OCI-LY1 (cell line): Measurements from ENCODE around the gene RTF2.

ENCODE experiments used
- H2AFZ ChIP-seq: fragments of 200-600 bp; sonication (generic), shearing (Covaris generic); 2 replicates; pipeline ENCODE4 v1.6.0; 2014; ENCODE audit warnings: antibody characterized with exemption, mild to moderate bottlenecking, low read length
- H3F3A ChIP-seq: fragments of 200-600 bp; sonication (generic), shearing (Covaris generic); 2 replicates; pipeline ENCODE4 v1.6.0; 2014; ENCODE audit warnings: mild to moderate bottlenecking, antibody characterized with exemption, low read length, moderate library complexity; ENCODE audit not compliant: insufficient read depth
- H3K27ac ChIP-seq: fragments of 200-600 bp; sonication (generic); 2 replicates; pipeline ENCODE4 v1.5.1; 2014; ENCODE audit warnings: low read length, mixed run types, mild to moderate bottlenecking, low read depth; ENCODE audit not compliant: poor library complexity, severe bottlenecking
- H3K27me3 ChIP-seq: fragments of 200-600 bp; sonication (generic); 2 replicates; pipeline ENCODE4 v1.6.0; 2014; ENCODE audit warnings: antibody characterized with exemption, mild to moderate bottlenecking, low read length, moderate library complexity; ENCODE audit not compliant: insufficient read depth
- H3K36me3 ChIP-seq: fragments of 200-600 bp; sonication (generic); 2 replicates; pipeline ENCODE4 v1.6.1; 2014; ENCODE audit warnings: mild to moderate bottlenecking, antibody characterized with exemption, low read length, moderate library complexity, mixed read lengths; ENCODE audit not compliant: insufficient read depth
- H3K4me1 ChIP-seq: fragments of 200-600 bp; sonication (generic); 2 replicates; pipeline ENCODE4 v1.5.1; 2014; ENCODE audit warnings: mild to moderate bottlenecking, low read length, moderate library complexity; ENCODE audit not compliant: insufficient read depth, severe bottlenecking
- H3K4me2 ChIP-seq: fragments of 200-600 bp; sonication (generic), shearing (Covaris generic); 2 replicates; pipeline ENCODE4 v1.6.1; 2014; ENCODE audit warnings: low read length
- H3K4me3 ChIP-seq: fragments of 200-600 bp; sonication (generic); 2 replicates; pipeline ENCODE4 v1.5.1; 2014; ENCODE audit warnings: low read length, low read depth, mild to moderate bottlenecking, mixed read lengths; ENCODE audit not compliant: poor library complexity, severe bottlenecking
- H3K79me2 ChIP-seq: fragments of 200-600 bp; shearing (Covaris generic); 2 replicates; pipeline ENCODE4 v1.6.1; 2016; ENCODE audit warnings: mixed run types, low read length, mixed read lengths; ENCODE audit not compliant: insufficient read depth
- H3K9ac ChIP-seq: fragments of 200-600 bp; sonication (generic), shearing (Covaris generic); 2 replicates; pipeline ENCODE4 v1.6.1; 2014; ENCODE audit warnings: mild to moderate bottlenecking, low read length, mixed read lengths
- H3K9me2 ChIP-seq: fragments of 200-600 bp; sonication (generic), shearing (Covaris generic); 2 replicates; pipeline ENCODE4 v1.6.1; 2014; ENCODE audit warnings: low read depth, mild to moderate bottlenecking, low read length, mixed read lengths
- H3K9me3 ChIP-seq: fragments of 200-600 bp; shearing (Covaris generic); 2 replicates; pipeline ENCODE4 v1.6.1; 2014; ENCODE audit warnings: low read length, mixed read lengths
- H4K20me1 ChIP-seq: fragments of 200-600 bp; sonication (generic), shearing (Covaris generic); 2 replicates; pipeline ENCODE4 v1.6.0; 2016; ENCODE audit warnings: mild to moderate bottlenecking, low read length; ENCODE audit not compliant: insufficient read depth
- EZH2 ChIP-seq: fragments of 200-600 bp; sonication (generic), shearing (Covaris generic); IDR thresholded peaks from 2 replicates; pipeline ENCODE4 v1.8.0; 2017; ENCODE audit warnings: borderline replicate concordance, mixed run types, mild to moderate bottlenecking, antibody characterized with exemption, low read length, moderate library complexity, mixed read lengths
- TF ChIP-seq, protein P1 (sequence below): fragments of 200-600 bp; sonication (generic), shearing (Covaris generic); IDR thresholded peaks from 2 replicates; pipeline ENCODE4 v1.5.1; 2017; ENCODE audit warnings: mild to moderate bottlenecking, antibody characterized with exemption, low read length, moderate library complexity, mixed read lengths

RTF2 gene

DNA sequence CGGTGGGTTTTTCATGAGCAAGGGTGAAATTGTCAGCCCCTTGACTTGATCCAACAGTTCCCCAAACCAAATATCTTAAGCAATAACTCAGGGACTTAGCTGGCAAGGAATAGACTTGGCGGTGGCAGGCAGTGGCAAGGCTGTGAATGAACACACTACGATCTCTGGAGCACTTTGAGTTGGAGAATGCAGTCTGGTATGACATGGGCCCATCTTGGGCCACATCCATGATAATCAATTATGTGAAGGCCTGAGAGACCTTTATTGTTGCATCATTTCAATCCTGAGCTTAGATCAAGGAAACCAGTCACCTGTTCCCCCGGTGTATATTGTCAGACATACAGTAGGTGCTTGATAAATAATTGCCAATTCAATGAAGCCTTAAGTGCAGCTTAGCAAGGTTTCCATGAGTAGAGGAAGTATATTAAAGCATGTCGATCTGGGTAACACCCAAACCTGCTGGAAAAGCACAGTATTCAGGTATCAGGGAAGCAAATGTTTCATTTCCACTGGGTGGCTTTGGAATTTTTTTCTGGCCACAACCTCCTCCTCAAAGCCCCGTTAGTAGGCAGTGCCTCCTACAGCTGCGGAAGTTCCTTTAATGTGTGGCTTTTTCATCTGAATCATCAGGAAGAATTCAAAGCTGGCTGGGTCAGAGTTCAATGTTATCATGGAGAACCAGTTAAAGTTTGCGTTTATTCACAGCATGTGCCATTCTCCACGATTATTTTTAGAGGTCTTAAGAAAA, 46.2 kb upstream of the RTF2 start:
- Histone ChIP-seq H3K36me3 (no peaks in the 10 kb centered on the region), H3K9me3 (no peaks in the 10 kb centered on the region), H3K27ac (no peak overlapping the region), H3K79me2 (no peaks in the 10 kb centered on the region), H3K4me3 (no peak overlapping the region), H3K27me3 (no peaks in the 10 kb centered on the region), H3K4me2 (no peak overlapping the region), H3K9me2 (no peaks in the 10 kb centered on the region), H3K9ac (no peak overlapping the region), H4K20me1 (no peaks in the 10 kb centered on the region), H3K4me1 (no peaks in the 10 kb centered on the region), H2AFZ (no peak overlapping the region), H3F3A (no peaks in the 10 kb centered on the region)
- TF ChIP-seq, protein P1, sequence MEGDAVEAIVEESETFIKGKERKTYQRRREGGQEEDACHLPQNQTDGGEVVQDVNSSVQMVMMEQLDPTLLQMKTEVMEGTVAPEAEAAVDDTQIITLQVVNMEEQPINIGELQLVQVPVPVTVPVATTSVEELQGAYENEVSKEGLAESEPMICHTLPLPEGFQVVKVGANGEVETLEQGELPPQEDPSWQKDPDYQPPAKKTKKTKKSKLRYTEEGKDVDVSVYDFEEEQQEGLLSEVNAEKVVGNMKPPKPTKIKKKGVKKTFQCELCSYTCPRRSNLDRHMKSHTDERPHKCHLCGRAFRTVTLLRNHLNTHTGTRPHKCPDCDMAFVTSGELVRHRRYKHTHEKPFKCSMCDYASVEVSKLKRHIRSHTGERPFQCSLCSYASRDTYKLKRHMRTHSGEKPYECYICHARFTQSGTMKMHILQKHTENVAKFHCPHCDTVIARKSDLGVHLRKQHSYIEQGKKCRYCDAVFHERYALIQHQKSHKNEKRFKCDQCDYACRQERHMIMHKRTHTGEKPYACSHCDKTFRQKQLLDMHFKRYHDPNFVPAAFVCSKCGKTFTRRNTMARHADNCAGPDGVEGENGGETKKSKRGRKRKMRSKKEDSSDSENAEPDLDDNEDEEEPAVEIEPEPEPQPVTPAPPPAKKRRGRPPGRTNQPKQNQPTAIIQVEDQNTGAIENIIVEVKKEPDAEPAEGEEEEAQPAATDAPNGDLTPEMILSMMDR = no peak
- TF ChIP-seq EZH2 = no peak

DNA sequence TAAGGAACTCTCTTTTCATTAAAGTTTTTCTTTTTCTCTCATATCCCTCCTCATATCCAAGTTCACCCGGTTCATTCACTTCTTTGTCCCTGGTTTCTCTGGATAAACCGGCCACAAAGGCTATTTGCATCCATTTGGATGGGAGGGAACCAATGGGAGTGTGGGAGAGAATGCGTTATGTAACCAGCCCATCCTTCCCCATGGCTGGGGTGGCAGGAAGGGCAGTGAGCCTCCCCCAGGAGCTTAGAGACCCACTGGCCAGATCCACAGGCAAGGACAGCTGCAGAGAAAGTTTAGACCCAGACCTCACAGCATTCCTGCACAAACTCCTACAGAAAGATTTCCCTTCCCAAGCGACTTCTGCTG, 45.6 kb upstream of the RTF2 start:
- Histone ChIP-seq H3K9ac (no peak overlapping the region), H3K79me2 (no peaks in the 10 kb centered on the region)

DNA sequence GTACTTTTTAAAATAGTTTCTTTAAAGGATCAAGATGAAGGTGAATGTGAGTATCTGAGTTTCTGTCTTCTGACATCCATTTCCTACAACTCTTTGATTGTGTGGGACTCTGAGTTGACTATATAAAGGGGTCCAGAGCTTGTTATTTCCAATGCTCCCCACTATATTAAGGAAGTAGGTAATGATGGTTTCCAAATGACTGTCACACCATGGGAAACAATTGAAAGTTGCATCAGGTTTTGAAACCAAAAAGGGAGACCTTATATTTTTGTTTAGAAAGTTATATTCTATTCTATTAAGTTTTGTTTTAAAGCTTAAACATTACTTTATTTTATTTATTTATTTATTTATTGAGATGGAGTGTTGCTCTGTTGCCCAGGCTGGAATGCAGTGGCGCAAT, 45.2 kb upstream of the RTF2 start:
- no peak overlapping the region for H3K4me2 ChIP-seq
- no peak overlapping the region for H2AFZ ChIP-seq
- no peaks in the 10 kb centered on the region for H3K79me2 ChIP-seq
- no peaks in the 10 kb centered on the region for H4K20me1 ChIP-seq
- H3K36me3 ChIP-seq = no peaks in the 10 kb centered on the region
- no peaks in the 10 kb centered on the region for H3K9me3 ChIP-seq
- no peaks in the 10 kb centered on the region for H3K4me1 ChIP-seq
- TF ChIP-seq EZH2 = no peak
- TF ChIP-seq, protein P1 = no peak
- H3K9ac ChIP-seq = no peak overlapping the region
- no peaks in the 10 kb centered on the region for H3F3A ChIP-seq
- no peaks in the 10 kb centered on the region for H3K9me2 ChIP-seq
- H3K27ac ChIP-seq = no peak overlapping the region
- no peak overlapping the region for H3K4me3 ChIP-seq
- H3K27me3 ChIP-seq = no peaks in the 10 kb centered on the region

More for the DNA sequence above, 45.6 kb upstream of the RTF2 start:
- no peaks in the 10 kb centered on the region for H3K9me3 ChIP-seq
- H3K4me2 ChIP-seq = no peak overlapping the region
- H3K4me1 ChIP-seq = no peaks in the 10 kb centered on the region
- no peaks in the 10 kb centered on the region for H3K36me3 ChIP-seq
- H3K27ac ChIP-seq = no peak overlapping the region
- no peak overlapping the region for H2AFZ ChIP-seq
- no peak overlapping the region for H3K4me3 ChIP-seq
- TF ChIP-seq, protein P1 = no peak
- no peak for TF ChIP-seq EZH2
- no peaks in the 10 kb centered on the region for H3F3A ChIP-seq
- no peaks in the 10 kb centered on the region for H3K27me3 ChIP-seq
- no peaks in the 10 kb centered on the region for H4K20me1 ChIP-seq
- no peaks in the 10 kb centered on the region for H3K9me2 ChIP-seq
